SK-N-SH (cell line): ENCODE data around the gene ARL8A. TPM values are rescaled to one million over a fixed set of nuclear protein-coding genes. Genes with fewer than 3 reads are reported as not detected.

Experiments
- CTCF ChIA-PET: fragments of 300-600, 350-600 bp; formaldehyde crosslinking; extraction: SDS; loops from one replicate; lab custom pipeline; 2021; lab: Yijun Ruan, JAX
- POLR2A ChIA-PET: fragments of 350-600 bp; sonication (Branson Sonifier 250); formaldehyde crosslinking; extraction: SDS; loops from one replicate; lab custom pipeline; 2020; ENCODE audit warnings: antibody characterized with exemption, inconsistent platforms; lab: Yijun Ruan, JAX
- DNase-seq: peaks from one replicate; pipeline ENCODE4 v3.0.0; 2012
- H2AFZ ChIP-seq: fragments of 200-600 bp; sonication (generic); 2 replicates; pipeline ENCODE4 v1.8.1; 2016; ENCODE audit warnings: antibody characterized with exemption, mild to moderate bottlenecking, low read depth
- H3F3A ChIP-seq: fragments of 200-600 bp; sonication (generic); replicated peaks from 2 replicates; pipeline ENCODE3; 2016; ENCODE audit warnings: antibody characterized with exemption, mild to moderate bottlenecking; ENCODE audit not compliant: insufficient read depth
- H3K27ac ChIP-seq, 2 experiments: fragments of 200-500 bp in 1 of 2; fragments of 200-600 bp in 1 of 2; sonication (Bioruptor generic) in 1 of 2; sonication (generic), shearing (Covaris generic) in 1 of 2; 2 replicates each; pipeline versions ENCODE4 v1.5.1 to v1.6.1; 2014 to 2016; ENCODE audit warnings: low read depth in 2 of 2, inconsistent platforms in 1 of 2, low read length in 1 of 2, mild to moderate bottlenecking in 1 of 2, mixed read lengths in 1 of 2
- H3K27me3 ChIP-seq: fragments of 200-600 bp; sonication (generic), shearing (Covaris generic); 2 replicates; pipeline ENCODE4 v1.6.1; 2016; ENCODE audit warnings: mixed run types; ENCODE audit not compliant: insufficient read depth
- H3K36me3 ChIP-seq, 2 experiments: fragments of 200-500 bp in 1 of 2; fragments of 200-600 bp in 1 of 2; sonication (Bioruptor generic) in 1 of 2; sonication (generic) in 1 of 2; replicated peaks in 1 of 2; 2 replicates each; pipeline versions ENCODE3 to v1.5.1; 2014 to 2016; ENCODE audit warnings: low read length in 1 of 2, mild to moderate bottlenecking in 1 of 2; ENCODE audit not compliant: insufficient read depth in 2 of 2, control insufficient read depth in 1 of 2
- H3K4me1 ChIP-seq, 2 experiments: fragments of 200-500 bp in 1 of 2; fragments of 200-600 bp in 1 of 2; sonication (Bioruptor generic) in 1 of 2; sonication (generic), shearing (Covaris generic) in 1 of 2; 2 replicates each; pipeline versions ENCODE4 v1.5.1 to v1.6.1; 2014 to 2016; ENCODE audit warnings: low read depth in 1 of 2, low read length in 1 of 2, mixed run types in 1 of 2; ENCODE audit not compliant: insufficient read depth in 2 of 2, control insufficient read depth in 1 of 2
- H3K4me2 ChIP-seq: fragments of 200-600 bp; sonication (generic), shearing (Covaris generic); 2 replicates; pipeline ENCODE4 v1.6.1; 2017; ENCODE audit warnings: mixed run types
- H3K4me3 ChIP-seq, 2 experiments: fragments of 200-500 bp in 1 of 2; fragments of 200-600 bp in 1 of 2; sonication (Bioruptor generic) in 1 of 2; sonication (generic), shearing (Covaris generic) in 1 of 2; 2 replicates each; pipeline versions ENCODE4 v1.5.1 to v1.8.1; 2014 to 2016; ENCODE audit warnings: low read depth in 2 of 2, inconsistent platforms in 1 of 2, low read length in 1 of 2, mild to moderate bottlenecking in 1 of 2, mixed read lengths in 1 of 2, moderate library complexity in 1 of 2
- H3K79me2 ChIP-seq: fragments of 200-600 bp; sonication (generic); 2 replicates; pipeline ENCODE4 v1.8.1; 2017; ENCODE audit warnings: mild to moderate bottlenecking; ENCODE audit not compliant: insufficient read depth
- H3K9ac ChIP-seq: fragments of 200-600 bp; sonication (generic); 2 replicates; pipeline ENCODE4 v1.6.1; 2017; ENCODE audit warnings: mixed run types
- H3K9me2 ChIP-seq: fragments of 200-600 bp; sonication (generic); 2 replicates; pipeline ENCODE4 v1.6.1; 2017; ENCODE audit warnings: mixed run types
- H3K9me3 ChIP-seq: fragments of 200-600 bp; sonication (generic); 2 replicates; pipeline ENCODE4 v1.6.1; 2017; ENCODE audit warnings: mixed run types, mild to moderate bottlenecking, moderate library complexity
- H4K20me1 ChIP-seq: fragments of 200-600 bp; sonication (generic); 2 replicates; pipeline ENCODE4 v1.6.1; 2017; ENCODE audit warnings: mild to moderate bottlenecking, mixed run types; ENCODE audit not compliant: insufficient read depth
- EZH2phosphoT487 ChIP-seq: fragments of 200-600 bp; sonication (generic); IDR thresholded peaks from 2 replicates; pipeline ENCODE4 v1.6.1; 2017; ENCODE audit warnings: low read depth, mixed run types, mild to moderate bottlenecking, antibody characterized with exemption, moderate library complexity, borderline replicate concordance
- FOSL2 ChIP-seq: IDR thresholded peaks from 2 replicates; pipeline ENCODE4 v1.4.0; 2012; ENCODE audit warnings: low read depth, mild to moderate bottlenecking, moderate library complexity, borderline replicate concordance
- FOXM1 ChIP-seq: IDR thresholded peaks from 2 replicates; pipeline ENCODE4 v1.4.0; 2012; ENCODE audit warnings: low read depth, mild to moderate bottlenecking
- GABPA ChIP-seq: IDR thresholded peaks from 2 replicates; pipeline ENCODE4 v1.4.0; 2012; ENCODE audit warnings: low read depth, mild to moderate bottlenecking
- GATA2 ChIP-seq: sonication (generic); formaldehyde crosslinking; IDR thresholded peaks from 2 replicates; pipeline ENCODE4 v1.5.0; 2020; ENCODE audit warnings: mild to moderate bottlenecking, missing genetic modification reagents
- MEF2A ChIP-seq: IDR thresholded peaks from 2 replicates; pipeline ENCODE4 v1.4.0; 2012; ENCODE audit warnings: low read depth, borderline replicate concordance
- NFIC ChIP-seq: IDR thresholded peaks from 2 replicates; pipeline ENCODE4 v1.4.0; 2012; ENCODE audit warnings: borderline replicate concordance
- NRF1 ChIP-seq: IDR thresholded peaks from 2 replicates; pipeline ENCODE4 v1.6.1; 2012; ENCODE audit warnings: low read depth, mild to moderate bottlenecking, low read length
- POLR2AphosphoS5 ChIP-seq: IDR thresholded peaks from 2 replicates; pipeline ENCODE4 v1.6.1; 2012; ENCODE audit warnings: low read depth, low read length
- RAD21 ChIP-seq: IDR thresholded peaks from 2 replicates; pipeline ENCODE4 v1.6.1; 2012; ENCODE audit warnings: mild to moderate bottlenecking, low read length
- RFX5 ChIP-seq: IDR thresholded peaks from 2 replicates; pipeline ENCODE4 v1.6.1; 2012; ENCODE audit warnings: mild to moderate bottlenecking, improper control_type of control experiment, low read length
- RXRA ChIP-seq: IDR thresholded peaks from 2 replicates; pipeline ENCODE4 v1.4.0; 2012; ENCODE audit warnings: low read depth, mild to moderate bottlenecking, borderline replicate concordance
- TAF1 ChIP-seq: IDR thresholded peaks from 2 replicates; pipeline ENCODE4 v1.6.1; 2012; ENCODE audit warnings: low read depth, mild to moderate bottlenecking, low read length, moderate library complexity, borderline replicate concordance
- TCF12 ChIP-seq: IDR thresholded peaks from 2 replicates; pipeline ENCODE4 v1.4.0; 2012
- YY1 ChIP-seq: IDR thresholded peaks from 2 replicates; pipeline ENCODE4 v1.4.0; 2012; ENCODE audit warnings: low read depth, mild to moderate bottlenecking
- whole genome bisulfite sequencing: methylation state at CpG from one replicate; pipeline ENCODE4 v1.1.6; 2017; ENCODE audit warnings: low lambda C conversion rate; 5-methylcytosine and 5-hydroxymethylcytosine counted together
- polyA plus RNA-seq, 3 experiments: library from polyadenylated mRNA; depleted of rRNA; stranded (reverse); fragments of >200 nt; gene quantifications; 2 replicates each; pipeline ENCODE4 v1.2.3, GENCODE V29; 2012
- TF ChIP-seq, protein P1 (sequence below): fragments of 150-350 bp; IDR thresholded peaks from 2 replicates; pipeline ENCODE4 v1.6.1; 2017; ENCODE audit warnings: antibody characterized with exemption, low read length, low read depth, borderline replicate concordance
- TF ChIP-seq, protein P2 (sequence below): IDR thresholded peaks from 2 replicates; pipeline ENCODE4 v1.6.1; 2012; ENCODE audit warnings: mild to moderate bottlenecking, low read depth, low read length, moderate library complexity
- TF ChIP-seq, protein P3 (sequence below): IDR thresholded peaks from 2 replicates; pipeline ENCODE4; 2012
- TF ChIP-seq, protein P4 (sequence below): fragments of 200-600 bp; sonication (generic); IDR thresholded peaks from 2 replicates; pipeline ENCODE4 v1.6.1; 2017; ENCODE audit warnings: antibody characterized with exemption, mild to moderate bottlenecking, moderate library complexity
- TF ChIP-seq, protein P5 (sequence below): IDR thresholded peaks from 2 replicates; pipeline ENCODE4 v1.4.0; 2012; ENCODE audit warnings: low read depth

ARL8A gene
- polyA plus RNA-seq, 1 of the 3 experiments (the other 2 are of a cell fraction): 66.9 TPM

DNA sequence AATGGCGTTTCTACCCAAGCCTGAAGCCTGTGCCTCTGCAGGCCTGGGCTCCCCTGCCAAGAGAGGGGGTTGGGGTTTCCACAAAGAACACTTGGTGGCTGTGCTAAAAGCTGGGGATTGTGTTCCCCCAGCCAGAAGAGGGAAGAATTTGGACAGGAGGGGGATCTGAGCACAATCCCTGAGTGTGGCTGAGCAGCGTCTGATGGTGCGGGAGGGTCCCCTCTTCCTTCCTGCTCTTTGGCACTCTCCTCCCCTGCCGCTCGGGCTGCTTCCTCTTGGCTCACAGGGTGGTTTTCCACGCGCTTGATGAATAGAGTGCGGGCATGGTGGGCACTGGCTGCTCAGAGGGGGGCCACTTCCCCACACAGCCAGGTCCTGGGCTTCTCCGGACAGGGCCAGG, 18.1 kb downstream of the ARL8A start:
- Histone ChIP-seq H3K4me3 (no peak overlapping the region), H3K36me3 (no peaks in the 10 kb centered on the region), H3K27me3 (no peaks in the 10 kb centered on the region), H3K4me2 (no peak overlapping the region), H3F3A (peaks cover 3% of the 10 kb centered on the region), H3K27ac (no peak overlapping the region), H3K9me3 (no peaks in the 10 kb centered on the region), H4K20me1 (no peaks in the 10 kb centered on the region), H3K4me1 (peaks cover 0 to 17% of the 10 kb centered on the region in 2 experiments; a peak in 1 of 4 replicates), H3K79me2 (no peaks in the 10 kb centered on the region), H2AFZ (no peak overlapping the region), H3K9me2 (no peaks in the 10 kb centered on the region), H3K9ac (no peak overlapping the region)
- DNase-seq: no peak
- TF ChIP-seq, protein P1, sequence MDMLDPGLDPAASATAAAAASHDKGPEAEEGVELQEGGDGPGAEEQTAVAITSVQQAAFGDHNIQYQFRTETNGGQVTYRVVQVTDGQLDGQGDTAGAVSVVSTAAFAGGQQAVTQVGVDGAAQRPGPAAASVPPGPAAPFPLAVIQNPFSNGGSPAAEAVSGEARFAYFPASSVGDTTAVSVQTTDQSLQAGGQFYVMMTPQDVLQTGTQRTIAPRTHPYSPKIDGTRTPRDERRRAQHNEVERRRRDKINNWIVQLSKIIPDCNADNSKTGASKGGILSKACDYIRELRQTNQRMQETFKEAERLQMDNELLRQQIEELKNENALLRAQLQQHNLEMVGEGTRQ: no peak
- TF ChIP-seq RAD21: no peak
- no peak for TF ChIP-seq GATA2 (CRISPR knock-in tag)
- no peak for TF ChIP-seq GABPA
- no peak for TF ChIP-seq RXRA
- TF ChIP-seq, protein P2, sequence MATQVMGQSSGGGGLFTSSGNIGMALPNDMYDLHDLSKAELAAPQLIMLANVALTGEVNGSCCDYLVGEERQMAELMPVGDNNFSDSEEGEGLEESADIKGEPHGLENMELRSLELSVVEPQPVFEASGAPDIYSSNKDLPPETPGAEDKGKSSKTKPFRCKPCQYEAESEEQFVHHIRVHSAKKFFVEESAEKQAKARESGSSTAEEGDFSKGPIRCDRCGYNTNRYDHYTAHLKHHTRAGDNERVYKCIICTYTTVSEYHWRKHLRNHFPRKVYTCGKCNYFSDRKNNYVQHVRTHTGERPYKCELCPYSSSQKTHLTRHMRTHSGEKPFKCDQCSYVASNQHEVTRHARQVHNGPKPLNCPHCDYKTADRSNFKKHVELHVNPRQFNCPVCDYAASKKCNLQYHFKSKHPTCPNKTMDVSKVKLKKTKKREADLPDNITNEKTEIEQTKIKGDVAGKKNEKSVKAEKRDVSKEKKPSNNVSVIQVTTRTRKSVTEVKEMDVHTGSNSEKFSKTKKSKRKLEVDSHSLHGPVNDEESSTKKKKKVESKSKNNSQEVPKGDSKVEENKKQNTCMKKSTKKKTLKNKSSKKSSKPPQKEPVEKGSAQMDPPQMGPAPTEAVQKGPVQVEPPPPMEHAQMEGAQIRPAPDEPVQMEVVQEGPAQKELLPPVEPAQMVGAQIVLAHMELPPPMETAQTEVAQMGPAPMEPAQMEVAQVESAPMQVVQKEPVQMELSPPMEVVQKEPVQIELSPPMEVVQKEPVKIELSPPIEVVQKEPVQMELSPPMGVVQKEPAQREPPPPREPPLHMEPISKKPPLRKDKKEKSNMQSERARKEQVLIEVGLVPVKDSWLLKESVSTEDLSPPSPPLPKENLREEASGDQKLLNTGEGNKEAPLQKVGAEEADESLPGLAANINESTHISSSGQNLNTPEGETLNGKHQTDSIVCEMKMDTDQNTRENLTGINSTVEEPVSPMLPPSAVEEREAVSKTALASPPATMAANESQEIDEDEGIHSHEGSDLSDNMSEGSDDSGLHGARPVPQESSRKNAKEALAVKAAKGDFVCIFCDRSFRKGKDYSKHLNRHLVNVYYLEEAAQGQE: no peak
- TF ChIP-seq, protein P3, sequence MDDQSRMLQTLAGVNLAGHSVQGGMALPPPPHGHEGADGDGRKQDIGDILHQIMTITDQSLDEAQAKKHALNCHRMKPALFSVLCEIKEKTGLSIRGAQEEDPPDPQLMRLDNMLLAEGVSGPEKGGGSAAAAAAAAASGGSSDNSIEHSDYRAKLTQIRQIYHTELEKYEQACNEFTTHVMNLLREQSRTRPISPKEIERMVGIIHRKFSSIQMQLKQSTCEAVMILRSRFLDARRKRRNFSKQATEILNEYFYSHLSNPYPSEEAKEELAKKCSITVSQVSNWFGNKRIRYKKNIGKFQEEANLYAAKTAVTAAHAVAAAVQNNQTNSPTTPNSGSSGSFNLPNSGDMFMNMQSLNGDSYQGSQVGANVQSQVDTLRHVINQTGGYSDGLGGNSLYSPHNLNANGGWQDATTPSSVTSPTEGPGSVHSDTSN: no peak
- no peak for TF ChIP-seq POLR2AphosphoS5
- TF ChIP-seq YY1: no peak
- TF ChIP-seq RFX5: no peak
- POLR2A ChIA-PET: no interaction called here
- WGBS: 68% methylated on average over 9 of the region's 9 CpGs
- CTCF ChIA-PET: interaction anchor here (1.4 to 12.0 kb wide), 6 partner anchors 8 to 120 kb away, joined by 3 to 411 read pairs (median 4); partner anchors contain the start of gene ELF3

DNA sequence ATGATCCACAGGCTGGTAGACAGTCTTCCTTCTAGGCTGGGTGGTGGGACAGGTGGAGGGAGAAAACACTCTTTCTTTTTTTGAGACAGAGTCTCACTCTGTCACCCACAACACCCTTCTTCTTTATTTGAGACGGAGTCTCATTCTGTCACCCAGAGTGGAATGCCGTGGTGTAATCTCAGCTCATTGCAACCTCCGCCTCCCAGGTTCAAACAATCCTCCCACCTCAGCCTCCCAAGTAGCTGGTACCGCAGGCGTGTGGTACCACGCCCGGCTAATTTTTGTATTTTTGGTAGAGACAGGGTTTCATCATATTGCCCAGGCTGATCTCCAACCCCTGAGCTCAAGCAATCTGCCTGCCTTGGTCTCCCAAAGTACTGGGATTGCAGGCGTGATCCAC, 18.9 kb downstream of the ARL8A start:
- no peaks in the 10 kb centered on the region for H4K20me1 ChIP-seq
- H3K4me3 ChIP-seq: no peak overlapping the region
- WGBS: 85% methylated on average over 8 of the region's 8 CpGs
- no peaks in the 10 kb centered on the region for H3K79me2 ChIP-seq
- peaks cover 3% of the 10 kb centered on the region for H3F3A ChIP-seq
- no peak for DNase-seq
- H3K36me3 ChIP-seq: no peaks in the 10 kb centered on the region
- no peak overlapping the region for H3K9ac ChIP-seq
- ChIA-PET POLR2A (no interaction called here), CTCF (interaction anchor here (0.6 to 12.0 kb wide), 4 partner anchors 9 to 120 kb away, joined by 3 to 411 read pairs (median 4); partner anchors contain the start of gene ELF3)
- no peaks in the 10 kb centered on the region for H3K27me3 ChIP-seq
- H3K9me2 ChIP-seq: no peaks in the 10 kb centered on the region
- no peak overlapping the region for H3K4me2 ChIP-seq
- no peak overlapping the region for H3K27ac ChIP-seq
- no peaks in the 10 kb centered on the region for H3K9me3 ChIP-seq
- H2AFZ ChIP-seq: no peak overlapping the region
- H3K4me1 ChIP-seq: peaks cover 0 to 16% of the 10 kb centered on the region in 2 experiments; a peak in 1 of 4 replicates
- TF ChIP-seq EZH2phosphoT487 (no peak), TAF1 (no peak), NFIC (no peak), MEF2A (no peak), FOXM1 (no peak), NRF1 (no peak), FOSL2 (no peak), TCF12 (no peak)
- TF ChIP-seq, protein P4, sequence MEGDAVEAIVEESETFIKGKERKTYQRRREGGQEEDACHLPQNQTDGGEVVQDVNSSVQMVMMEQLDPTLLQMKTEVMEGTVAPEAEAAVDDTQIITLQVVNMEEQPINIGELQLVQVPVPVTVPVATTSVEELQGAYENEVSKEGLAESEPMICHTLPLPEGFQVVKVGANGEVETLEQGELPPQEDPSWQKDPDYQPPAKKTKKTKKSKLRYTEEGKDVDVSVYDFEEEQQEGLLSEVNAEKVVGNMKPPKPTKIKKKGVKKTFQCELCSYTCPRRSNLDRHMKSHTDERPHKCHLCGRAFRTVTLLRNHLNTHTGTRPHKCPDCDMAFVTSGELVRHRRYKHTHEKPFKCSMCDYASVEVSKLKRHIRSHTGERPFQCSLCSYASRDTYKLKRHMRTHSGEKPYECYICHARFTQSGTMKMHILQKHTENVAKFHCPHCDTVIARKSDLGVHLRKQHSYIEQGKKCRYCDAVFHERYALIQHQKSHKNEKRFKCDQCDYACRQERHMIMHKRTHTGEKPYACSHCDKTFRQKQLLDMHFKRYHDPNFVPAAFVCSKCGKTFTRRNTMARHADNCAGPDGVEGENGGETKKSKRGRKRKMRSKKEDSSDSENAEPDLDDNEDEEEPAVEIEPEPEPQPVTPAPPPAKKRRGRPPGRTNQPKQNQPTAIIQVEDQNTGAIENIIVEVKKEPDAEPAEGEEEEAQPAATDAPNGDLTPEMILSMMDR: no peak
- TF ChIP-seq, protein P5, sequence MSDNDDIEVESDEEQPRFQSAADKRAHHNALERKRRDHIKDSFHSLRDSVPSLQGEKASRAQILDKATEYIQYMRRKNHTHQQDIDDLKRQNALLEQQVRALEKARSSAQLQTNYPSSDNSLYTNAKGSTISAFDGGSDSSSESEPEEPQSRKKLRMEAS: no peak
